Kidney (tissue), 14 donors: ENCODE data around the gene RHBDL2. TPM values are rescaled to one million over a fixed set of nuclear protein-coding genes. Genes with fewer than 3 reads are reported as not detected.
A peak's percentile ranks its signal among the peaks of the same experiment; 100 is the strongest.
"Not testable (repeated sequence)": the region's sequence is repeated elsewhere in the genome, so short reads cannot be mapped to it uniquely, and the experiment has no call there.

Source experiments
- DNase-seq, 5 donors: peaks; one replicate each; pipeline ENCODE4 v3.0.0-alpha.2; 2013 to 2020
- FAIRE-seq: peaks from 2 replicates; lab custom pipeline; 2012; peaks lifted over from hg19 to GRCh38; lab: Jason Lieb, UNC
- H3K27ac ChIP-seq, 2 donors: one replicate each; pipeline ENCODE4 v1.7.0; 2013; ENCODE audit warnings: low read depth in 2 of 2, low read length in 2 of 2, inconsistent platforms in 1 of 2
- H3K27me3 ChIP-seq: one replicate; pipeline ENCODE4 v1.7.1; 2013; ENCODE audit warnings: low read length, inconsistent platforms; ENCODE audit not compliant: control insufficient read depth, insufficient read depth
- H3K36me3 ChIP-seq, 3 donors: one replicate each; pipeline versions ENCODE4 v1.7.0 to v1.7.1; 2013; ENCODE audit warnings: low read length in 3 of 3, control low read depth in 1 of 3, inconsistent platforms in 1 of 3; ENCODE audit not compliant: insufficient read depth in 3 of 3, control insufficient read depth in 2 of 3
- H3K4me1 ChIP-seq, 3 donors: one replicate each; pipeline versions ENCODE4 v1.7.0 to v1.7.1; 2013; ENCODE audit warnings: low read length in 3 of 3, inconsistent platforms in 1 of 3, low read depth in 1 of 3; ENCODE audit not compliant: control insufficient read depth in 2 of 3, insufficient read depth in 2 of 3
- H3K4me3 ChIP-seq, 3 donors: one replicate each; pipeline versions ENCODE4 v1.7.0 to v1.8.1; 2013; ENCODE audit warnings: low read length in 3 of 3, control low read depth in 1 of 3, inconsistent platforms in 1 of 3
- H3K9ac ChIP-seq, 3 donors: one replicate each; pipeline versions ENCODE4 v1.7.0 to v1.7.1; 2013; ENCODE audit warnings: low read length in 3 of 3, control low read depth in 1 of 3, inconsistent platforms in 1 of 3
- H3K9me3 ChIP-seq, 3 donors: one replicate each; pipeline versions ENCODE4 v1.7.0 to v1.7.1; 2013; ENCODE audit warnings: low read length in 3 of 3, control low read depth in 1 of 3, inconsistent platforms in 1 of 3; ENCODE audit not compliant: control insufficient read depth in 2 of 3, insufficient read depth in 1 of 3
- CTCF ChIP-seq: IDR thresholded peaks from 3 replicates; pipeline ENCODE4 v1.5.1; 2012; ENCODE audit warnings: mild to moderate bottlenecking, moderate library complexity, borderline replicate concordance; ENCODE audit not compliant: insufficient read depth; ENCODE audit errors: extremely low read depth
- intact Hi-C: fragments of 100-400 bp; cut with DNase I; formaldehyde crosslinking; loops from one replicate; pipeline ENCODE4 v1.11.1; 2022
- polyA plus RNA-seq: library from polyadenylated mRNA; stranded (reverse); fragments of 350-450 nt; fragmentation: Illumina TruSeq; extraction: RNeasy Lipid Tissue Mini Kit (QIAGEN cat#74804); gene quantifications from one replicate; pipeline ENCODE4 v1.2.3, GENCODE V29; 2014; ENCODE audit warnings: low read depth, low replicate concordance; ENCODE audit not compliant: insufficient read depth
- total RNA-seq: library from RNA; stranded (reverse); fragmentation: NEBNext Ultra II Directional; extraction: Animal tissue kit (Norgen Biotek cat#: 25700); gene quantifications from one replicate; pipeline ENCODE4 v1.2.1, GENCODE V29; 2021
- donor health status: control.
- donor health status: control.
- donor health status: control.
- donor health status: control.
- donor health status: control.
- donor health status: DM: yes; HTN: yes; CAD: no.
- donor health status: Normal renal cell carcinoma (clear cell type).

Gene RHBDL2
- total and polyA plus RNA-seq, 2 donors from 2014 or later = 0.34 to 2.1 TPM

GRCh38 chr1:38989979-38990378 is 48.3 kb upstream of the RHBDL2 start:
- H3K4me3 ChIP-seq = no peak overlapping the region
- H3K9ac ChIP-seq = peak overlapping the region in 1 of 3 donors; percentile 0
- intact Hi-C loops = no loop called here
- H3K36me3 ChIP-seq = peaks cover 0 to 2% (median 0%) of the 10 kb centered on the region in 3 donors
- H3K27me3 ChIP-seq = no peaks in the 10 kb centered on the region
- no peak for TF ChIP-seq CTCF
- FAIRE-seq = no peak
- no peak for DNase-seq
- peaks cover 2 to 9% (median 4%) of the 10 kb centered on the region in 3 donors for H3K4me1 ChIP-seq
- no peaks in the 10 kb centered on the region for H3K9me3 ChIP-seq
- peak overlapping the region in 1 of 2 donors; percentile 82 for H3K27ac ChIP-seq

- FAIRE-seq, H3K9me3 ChIP-seq, H3K36me3 ChIP-seq, H3K27ac ChIP-seq, intact Hi-C loops, H3K27me3 ChIP-seq, DNase-seq, H3K4me3 ChIP-seq, H3K4me1 ChIP-seq, H3K9ac ChIP-seq: not testable (repeated sequence)
Measured at GRCh38 chr1:38979380-38979779, 37.8 kb upstream of the RHBDL2 start.

GRCh38 chr1:38978245-38978542 is 36.6 kb upstream of the RHBDL2 start:
- FAIRE-seq, H3K4me3 ChIP-seq, DNase-seq, H3K9ac ChIP-seq, intact Hi-C loops, H3K36me3 ChIP-seq, H3K9me3 ChIP-seq, H3K27me3 ChIP-seq, H3K27ac ChIP-seq, H3K4me1 ChIP-seq: not testable (repeated sequence)

GRCh38 chr1:38977399-38978244 is 36.0 kb upstream of the RHBDL2 start:
- DNase-seq, H3K9me3 ChIP-seq, H3K4me3 ChIP-seq, H3K27ac ChIP-seq, FAIRE-seq, H3K4me1 ChIP-seq, H3K9ac ChIP-seq, H3K27me3 ChIP-seq, H3K36me3 ChIP-seq, intact Hi-C loops: not testable (repeated sequence)

GRCh38 chr1:38973659-38974437 is 32.2 kb upstream of the RHBDL2 start:
- no peaks in the 10 kb centered on the region for H3K4me1 ChIP-seq
- no peak overlapping the region for H3K4me3 ChIP-seq
- H3K9me3 ChIP-seq = no peaks in the 10 kb centered on the region
- intact Hi-C loops = no loop called here
- FAIRE-seq = no peak
- H3K27ac ChIP-seq = no peak overlapping the region
- DNase-seq = no peak
- H3K36me3 ChIP-seq = no peaks in the 10 kb centered on the region
- no peaks in the 10 kb centered on the region for H3K27me3 ChIP-seq
- no peak for TF ChIP-seq CTCF
- H3K9ac ChIP-seq = no peak overlapping the region

- H3K27ac ChIP-seq, H3K36me3 ChIP-seq, intact Hi-C loops, DNase-seq, H3K4me1 ChIP-seq, H3K9me3 ChIP-seq, FAIRE-seq, H3K9ac ChIP-seq, H3K4me3 ChIP-seq, H3K27me3 ChIP-seq: not testable (repeated sequence)
Measured at GRCh38 chr1:38973145-38973544, 31.5 kb upstream of the RHBDL2 start.
